ENCODE results near the gene SPECC1. TPM values are rescaled to one million over a fixed set of nuclear protein-coding genes. Genes with fewer than 3 reads are reported as not detected.
A peak's percentile ranks its signal among the peaks of the same experiment; 100 is the strongest.
"Not testable (repeated sequence)": the region's sequence is repeated elsewhere in the genome, so short reads cannot be mapped to it uniquely, and the experiment has no call there.

SPECC1 gene
- total RNA-seq, 1 donor from 2014 or later, result 1.9 TPM

DNA sequence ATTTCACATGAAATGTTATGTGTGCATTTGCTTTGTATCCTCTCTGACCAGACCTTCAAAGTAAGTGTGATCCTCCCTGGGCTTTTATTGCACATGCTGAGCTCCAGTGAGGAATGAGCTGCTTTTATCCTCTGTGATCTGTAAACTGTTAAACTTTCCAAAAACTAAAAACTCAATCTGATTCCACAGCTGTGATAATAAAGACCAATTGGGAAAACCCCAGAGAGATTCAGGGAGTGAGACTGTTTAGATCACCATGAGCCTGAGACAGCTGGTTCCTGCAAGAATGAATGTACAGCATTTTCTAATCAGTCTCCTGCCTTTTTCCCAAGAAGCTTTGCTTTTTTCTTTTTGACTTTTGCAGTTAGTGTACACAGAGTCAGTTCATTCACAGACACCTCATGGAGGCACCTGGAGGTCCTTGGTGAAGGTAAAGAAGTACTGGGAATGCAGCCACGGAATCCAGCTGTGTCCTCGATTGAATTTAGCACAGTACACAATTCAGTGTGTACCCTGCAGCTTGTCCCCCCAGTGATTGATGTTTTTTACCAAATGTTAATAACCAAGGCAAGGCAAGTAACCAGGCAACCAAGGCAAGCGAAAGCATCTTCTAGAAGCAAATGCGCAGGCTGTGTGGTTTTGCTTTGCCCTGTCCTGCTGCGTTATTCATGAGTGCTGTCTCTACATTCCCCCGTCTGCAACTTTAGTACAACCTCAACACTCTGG lies 275.6 kb downstream of the SPECC1 start:
- DNase-seq (ENCODE audit: low spot score), result no peak
- no peak for ATAC-seq

DNA sequence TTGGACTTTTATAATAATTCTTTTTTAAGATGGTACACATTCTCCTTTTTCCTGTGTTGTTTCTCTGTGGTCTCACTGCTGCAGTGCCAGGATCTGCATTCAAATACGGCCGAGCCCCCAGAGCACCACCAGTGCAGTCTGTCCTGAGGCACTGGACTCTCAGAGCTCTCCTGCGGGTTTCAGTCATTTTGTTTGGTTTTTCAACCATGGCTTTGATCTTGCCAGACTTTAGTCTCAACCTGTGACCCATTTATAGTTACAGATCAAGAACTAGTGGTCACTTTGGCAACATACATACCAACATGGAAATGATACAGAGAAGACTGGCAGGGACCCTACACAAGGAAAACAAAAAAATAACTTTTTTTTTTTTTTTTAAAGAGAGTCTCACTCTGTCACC lies 280.8 kb downstream of the SPECC1 start:
- DNase-seq (ENCODE audit: low spot score), result no peak
- ATAC-seq, result no peak

DNA sequence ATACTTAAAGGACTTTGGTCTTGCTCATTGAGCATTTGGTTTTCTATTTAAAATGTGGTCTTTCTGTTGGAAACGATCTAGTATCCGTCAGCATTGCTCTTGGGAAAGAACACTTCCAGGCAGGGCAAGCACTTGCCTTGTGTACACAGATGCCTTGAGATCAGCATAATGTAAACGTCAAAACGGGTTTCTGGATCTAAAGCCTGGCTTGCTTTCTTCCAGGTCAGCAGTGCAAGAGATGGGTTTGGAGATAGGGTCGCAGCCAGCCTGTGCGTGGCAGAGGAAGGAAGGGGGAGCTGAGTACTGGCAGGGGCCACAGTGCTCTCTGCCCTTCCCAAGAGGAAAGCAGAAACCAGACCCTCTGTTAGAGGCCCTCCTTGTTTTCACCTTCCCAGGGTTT lies 282.7 kb downstream of the SPECC1 start:
- ATAC-seq, result no peak
- no peak for DNase-seq (ENCODE audit: low spot score)

DNA sequence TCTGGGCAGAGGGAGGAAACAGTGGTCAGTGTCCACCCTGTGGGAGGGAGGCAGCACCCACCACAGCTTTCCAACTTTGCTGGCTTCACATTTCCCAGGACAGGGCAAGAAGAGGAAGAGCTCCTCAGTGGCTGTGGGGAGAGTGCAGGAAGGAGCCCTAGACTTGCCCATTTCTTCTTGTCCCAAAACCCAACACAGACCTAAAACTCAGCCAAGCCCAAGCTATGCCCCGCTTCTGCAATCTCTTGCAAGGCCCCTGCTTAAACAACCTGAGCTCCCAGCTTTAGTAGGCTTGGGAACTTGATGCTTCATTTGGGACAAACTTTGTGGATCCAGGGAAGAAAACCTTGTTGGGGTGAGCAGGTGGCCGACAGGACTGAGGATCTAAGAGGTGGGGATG lies 284.3 kb downstream of the SPECC1 start:
- DNase-seq (ENCODE audit: low spot score) (no peak), ATAC-seq (no peak)

DNA sequence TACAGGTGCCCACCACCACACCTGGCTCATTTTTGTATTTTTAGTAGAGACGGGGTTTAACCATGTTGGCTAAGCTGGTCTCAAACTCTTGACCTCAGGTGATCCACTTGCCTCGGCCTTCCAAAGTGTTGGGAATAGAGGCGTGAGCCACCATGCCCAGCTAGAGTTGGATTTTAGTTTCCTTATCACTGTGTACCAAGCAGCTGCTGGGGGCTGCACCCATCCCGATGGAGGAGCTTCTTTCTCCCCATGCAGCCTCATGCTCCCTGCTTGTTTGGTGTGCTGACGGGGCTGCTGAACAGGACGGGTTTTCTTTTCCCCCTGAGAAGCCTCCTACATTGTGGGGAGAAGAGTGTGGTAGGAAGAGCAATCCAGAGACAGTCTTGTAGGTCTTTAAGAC lies 285.0 kb downstream of the SPECC1 start:
- ATAC-seq (no peak), DNase-seq (ENCODE audit: low spot score) (no peak)

DNA sequence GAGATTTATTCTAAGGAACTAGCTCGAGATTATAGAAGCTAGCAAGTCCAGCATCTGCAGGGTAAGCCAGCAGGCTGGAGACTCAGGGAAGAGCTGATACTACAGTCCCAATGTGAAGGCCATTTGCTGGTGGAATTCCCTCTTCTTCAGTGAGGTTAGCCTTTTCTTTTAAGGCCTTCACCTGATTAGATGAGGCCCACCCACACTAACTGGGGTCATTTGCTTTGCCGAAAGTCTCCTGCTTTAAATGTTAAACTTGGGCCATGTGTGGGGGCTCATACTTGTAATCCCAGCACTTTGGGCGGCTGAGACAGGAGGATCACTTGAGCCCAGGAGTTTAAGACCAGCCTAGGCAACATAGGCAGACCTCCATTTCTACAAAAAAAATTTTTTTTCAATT lies 289.9 kb downstream of the SPECC1 start:
- no peak for ATAC-seq
- DNase-seq (ENCODE audit: low spot score), result no peak

DNA sequence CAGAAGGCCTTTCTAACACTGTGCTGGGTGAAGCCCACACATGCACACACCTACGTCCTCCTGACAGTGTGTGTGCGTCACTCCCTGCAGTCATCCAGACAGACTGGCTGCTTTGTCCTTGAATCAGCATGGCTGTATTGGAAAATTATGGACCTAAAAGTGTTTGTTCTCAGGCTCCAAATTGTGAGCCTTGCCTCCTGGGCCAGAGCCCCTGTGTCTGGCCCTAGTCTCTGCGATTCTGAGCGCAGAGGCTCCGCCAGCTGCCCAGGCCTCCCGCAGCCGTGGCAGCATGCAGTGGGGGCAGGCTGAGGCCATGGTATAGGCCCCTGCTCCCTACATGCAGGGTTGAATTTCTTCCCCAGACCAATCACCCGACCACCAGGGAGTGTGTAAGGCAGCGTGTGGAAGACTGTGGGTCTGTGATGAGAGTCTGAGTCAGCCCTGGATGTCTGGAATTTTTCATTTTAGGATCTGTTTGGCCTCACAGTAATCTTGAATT lies 291.3 kb downstream of the SPECC1 start:
- no peak for ATAC-seq
- DNase-seq (ENCODE audit: low spot score), result no peak

DNA sequence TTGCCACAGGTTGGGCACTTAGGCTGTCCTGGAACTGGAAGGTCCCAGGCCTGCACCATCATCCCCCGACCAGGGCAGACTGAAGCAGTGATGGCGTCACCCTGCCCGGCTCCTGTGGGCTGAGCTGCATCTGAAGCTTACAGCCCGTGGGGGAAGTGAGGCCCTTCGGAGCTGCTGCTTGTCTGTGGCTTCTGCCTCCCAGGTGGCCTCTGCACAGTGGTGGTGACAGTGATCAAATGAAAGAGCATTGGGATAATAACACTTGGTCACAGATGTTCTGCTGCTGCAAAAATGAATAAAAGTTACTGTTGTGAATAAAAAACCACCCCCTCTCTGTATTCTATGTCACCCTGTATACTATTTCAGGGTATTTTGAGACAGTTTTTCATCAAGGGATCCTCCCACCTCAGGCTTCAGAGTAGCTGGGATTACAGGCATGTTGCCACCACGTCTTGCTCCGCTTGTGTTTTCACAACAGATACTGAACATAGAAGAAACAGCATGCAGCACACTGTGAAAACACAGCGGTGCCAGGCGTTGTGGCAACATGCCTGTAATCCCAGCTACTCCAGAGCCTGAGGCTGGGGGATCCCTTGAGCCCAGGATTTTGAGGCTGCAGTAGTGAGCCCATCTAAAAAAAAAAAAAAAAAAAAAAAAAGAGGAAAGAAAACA lies 293.2 kb downstream of the SPECC1 start:
- DNase-seq (ENCODE audit: low spot score), result no peak

DNA sequence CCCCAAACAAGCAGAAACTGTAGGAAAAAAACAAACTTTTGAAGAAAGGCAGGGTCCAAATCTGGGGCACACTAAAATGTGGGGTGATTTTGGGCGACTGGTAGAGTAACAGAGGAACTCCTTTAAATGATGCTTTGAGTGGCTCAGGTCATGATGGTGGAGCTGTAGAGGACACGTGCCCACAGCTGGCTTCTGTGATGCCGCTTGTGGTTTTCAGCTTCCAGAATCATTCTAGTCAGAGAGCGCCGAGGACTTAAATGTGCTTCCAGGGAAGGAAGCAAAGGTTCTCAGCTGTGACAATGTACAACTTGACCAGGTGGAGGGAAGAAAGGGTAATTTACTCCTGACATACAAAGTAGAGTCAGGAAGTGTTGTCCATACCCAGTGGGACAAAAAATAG lies 295.8 kb downstream of the SPECC1 start:
- DNase-seq (ENCODE audit: low spot score) (no peak), ATAC-seq (no peak)

More for the DNA sequence above, 293.2 kb downstream of the SPECC1 start:
- ATAC-seq, result no peak

DNA sequence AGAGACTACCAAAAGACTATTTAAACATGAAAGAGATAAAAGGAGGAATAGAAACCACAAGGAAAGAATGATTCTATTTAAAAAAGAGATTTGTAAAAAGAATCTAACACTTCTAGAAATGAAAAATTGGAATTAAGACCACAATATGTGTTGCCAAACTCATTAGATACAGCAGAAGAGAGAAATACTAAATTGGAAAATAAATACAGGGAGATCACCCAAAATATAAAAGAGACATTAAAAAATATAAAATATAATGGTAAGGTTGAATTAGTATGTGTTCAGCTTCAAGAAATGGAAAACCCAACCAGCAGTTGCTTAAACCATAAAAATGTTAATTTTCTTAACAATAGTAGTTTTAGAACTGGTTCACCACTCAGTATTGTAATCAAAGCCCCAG lies 297.8 kb downstream of the SPECC1 start:
- no peak for ATAC-seq
- DNase-seq (ENCODE audit: low spot score), result no peak

DNA sequence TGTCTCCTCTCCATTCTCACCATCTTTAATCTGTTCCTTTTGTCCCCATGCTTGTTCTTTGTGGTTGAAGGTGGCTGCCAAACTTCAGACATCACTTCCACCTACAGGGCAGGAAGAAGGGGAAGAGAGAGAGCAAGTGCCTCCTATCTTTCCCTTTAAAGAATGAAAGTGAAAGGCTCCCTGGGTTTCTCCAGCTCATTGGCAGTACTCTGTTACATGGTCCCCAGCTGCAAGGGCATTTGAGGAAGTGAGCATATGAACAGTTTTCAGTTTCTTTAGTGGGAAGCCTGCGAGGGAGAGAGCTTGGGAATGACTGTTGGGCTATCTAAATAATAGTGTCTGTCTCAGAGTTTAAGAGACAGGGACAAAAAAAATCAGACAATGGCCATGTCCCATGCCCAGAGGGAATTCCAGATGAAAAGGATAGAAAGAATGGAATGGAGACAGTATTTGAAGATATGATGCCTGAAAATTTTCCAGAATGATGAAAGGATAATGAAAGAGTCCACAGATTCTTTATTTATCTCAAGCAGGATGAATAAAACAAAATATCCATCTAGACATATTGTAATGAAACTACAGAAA lies 298.3 kb downstream of the SPECC1 start:
- DNase-seq (ENCODE audit: low spot score), result no peak
- no peak for ATAC-seq

DNA sequence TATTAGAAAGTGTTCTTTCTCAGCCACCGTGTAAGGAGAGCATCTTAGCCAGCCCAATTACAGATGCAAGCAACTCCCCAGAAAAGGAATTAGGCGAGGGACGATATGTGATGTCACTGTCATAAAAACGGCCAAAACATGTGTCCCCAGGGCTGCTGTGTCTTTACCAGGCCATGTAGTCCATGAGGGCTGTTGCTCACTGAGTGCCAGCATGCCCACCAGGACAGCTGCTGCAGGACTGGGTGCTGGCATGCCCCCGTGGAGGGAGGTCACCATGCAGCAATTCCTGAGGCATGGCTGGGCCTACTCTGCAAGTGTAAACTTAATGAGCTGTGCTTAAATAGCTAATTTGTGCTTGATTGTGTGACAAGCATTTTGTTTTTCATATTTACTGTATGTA lies 301.3 kb downstream of the SPECC1 start:
- no peak for DNase-seq (ENCODE audit: low spot score)
- ATAC-seq, result no peak

DNA sequence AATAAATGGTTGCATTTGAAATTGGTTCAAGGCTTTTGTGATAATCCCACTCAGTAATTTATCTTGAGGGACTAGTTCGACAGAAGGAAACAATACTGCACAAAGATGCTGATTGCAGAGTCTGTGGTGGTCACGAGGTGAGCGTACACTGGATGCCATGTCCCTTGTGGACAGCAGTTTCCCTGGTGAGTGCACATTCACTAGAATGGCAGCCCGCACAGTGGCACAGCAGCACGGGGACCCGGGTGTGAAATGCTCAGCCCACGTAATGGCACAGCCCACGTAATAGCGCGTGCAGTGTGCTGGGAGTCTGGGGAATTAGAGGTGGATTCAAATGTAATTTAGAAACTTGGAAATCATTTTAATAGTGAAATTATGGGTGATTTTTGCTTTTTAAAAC lies 304.1 kb downstream of the SPECC1 start:
- DNase-seq (ENCODE audit: low spot score) (no peak), ATAC-seq (no peak)

DNA sequence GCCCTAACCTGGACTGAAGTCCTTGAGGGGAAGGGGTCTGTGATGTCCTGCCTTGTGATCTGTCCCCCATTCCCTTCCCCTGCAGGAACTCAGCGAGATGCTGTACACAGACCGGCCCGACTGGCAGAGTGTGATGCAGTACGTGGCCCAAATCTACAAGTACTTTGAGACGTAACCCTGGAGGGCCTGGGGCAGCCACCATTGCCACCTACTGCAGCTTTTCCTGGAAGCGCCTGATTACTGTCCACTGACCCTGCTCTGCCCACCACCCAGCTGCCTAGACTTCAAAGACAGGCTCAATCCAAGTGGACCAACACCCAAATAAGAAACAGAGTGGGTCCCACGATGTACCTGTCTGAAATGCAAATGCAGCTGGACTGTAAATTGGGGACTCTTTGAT lies 304.7 kb downstream of the SPECC1 start:
- no peak for ATAC-seq
- no peak for DNase-seq (ENCODE audit: low spot score)

DNA sequence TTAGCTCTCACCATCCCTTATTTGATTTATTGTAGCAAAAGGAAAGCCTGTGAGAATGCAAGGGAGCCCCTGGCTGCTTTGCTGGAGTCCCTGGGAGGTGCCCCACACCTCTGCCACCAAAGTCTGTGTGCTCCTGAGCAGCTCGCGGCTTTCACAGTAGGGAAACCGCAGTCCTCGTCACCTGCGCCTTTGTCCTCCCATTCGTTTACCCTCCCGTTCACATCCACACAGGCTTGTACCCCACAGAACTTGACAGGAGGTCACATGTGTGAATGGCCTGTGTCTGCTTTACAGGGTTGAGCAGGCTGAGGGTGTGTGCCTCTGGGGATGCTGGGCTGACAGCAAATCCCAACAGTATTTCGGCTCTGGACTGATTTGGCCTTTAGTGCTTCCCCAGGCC lies 305.7 kb downstream of the SPECC1 start:
- no peak for ATAC-seq
- DNase-seq (ENCODE audit: low spot score), result no peak

DNA sequence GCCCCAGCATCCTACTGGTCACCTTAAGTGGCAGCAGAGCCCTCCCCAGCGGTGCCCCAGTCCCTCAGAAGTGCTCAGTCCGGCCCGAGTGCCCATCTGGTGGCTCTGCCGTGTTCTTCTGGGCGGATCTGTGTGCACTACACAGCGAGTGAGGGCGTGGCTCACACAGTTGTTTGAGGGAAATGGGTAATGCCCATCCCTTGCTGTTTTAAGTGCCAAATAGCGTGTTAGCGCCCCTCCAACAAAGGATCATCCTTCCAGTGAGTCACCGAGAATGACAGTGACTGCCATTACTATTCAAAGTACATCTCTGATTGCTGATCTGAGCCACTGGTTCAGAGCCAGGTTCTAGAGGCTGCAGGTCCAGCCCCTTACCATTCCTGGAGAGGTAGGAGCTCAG lies 306.2 kb downstream of the SPECC1 start:
- DNase-seq (ENCODE audit: low spot score) (no peak), ATAC-seq (no peak)

DNA sequence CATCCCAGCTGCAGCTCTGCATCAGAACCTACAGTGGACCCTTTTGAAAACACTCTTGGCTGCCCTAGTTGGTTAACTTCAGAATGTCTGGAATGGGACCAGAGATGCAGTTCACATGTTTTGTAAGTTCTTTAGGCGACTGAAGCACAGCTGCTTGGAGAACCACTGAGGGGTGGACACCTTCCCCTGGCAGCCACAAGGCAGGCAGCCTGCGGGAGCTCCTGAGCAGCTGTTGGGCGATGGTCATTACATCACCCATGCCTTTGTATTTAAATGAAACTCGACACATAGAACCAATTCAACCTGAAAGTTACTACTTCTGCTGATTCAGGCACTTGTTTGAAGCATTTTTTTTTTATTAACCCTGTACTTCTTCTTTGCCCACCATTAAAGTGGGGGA lies 306.7 kb downstream of the SPECC1 start:
- ATAC-seq (no peak), DNase-seq (ENCODE audit: low spot score) (no peak)

DNA sequence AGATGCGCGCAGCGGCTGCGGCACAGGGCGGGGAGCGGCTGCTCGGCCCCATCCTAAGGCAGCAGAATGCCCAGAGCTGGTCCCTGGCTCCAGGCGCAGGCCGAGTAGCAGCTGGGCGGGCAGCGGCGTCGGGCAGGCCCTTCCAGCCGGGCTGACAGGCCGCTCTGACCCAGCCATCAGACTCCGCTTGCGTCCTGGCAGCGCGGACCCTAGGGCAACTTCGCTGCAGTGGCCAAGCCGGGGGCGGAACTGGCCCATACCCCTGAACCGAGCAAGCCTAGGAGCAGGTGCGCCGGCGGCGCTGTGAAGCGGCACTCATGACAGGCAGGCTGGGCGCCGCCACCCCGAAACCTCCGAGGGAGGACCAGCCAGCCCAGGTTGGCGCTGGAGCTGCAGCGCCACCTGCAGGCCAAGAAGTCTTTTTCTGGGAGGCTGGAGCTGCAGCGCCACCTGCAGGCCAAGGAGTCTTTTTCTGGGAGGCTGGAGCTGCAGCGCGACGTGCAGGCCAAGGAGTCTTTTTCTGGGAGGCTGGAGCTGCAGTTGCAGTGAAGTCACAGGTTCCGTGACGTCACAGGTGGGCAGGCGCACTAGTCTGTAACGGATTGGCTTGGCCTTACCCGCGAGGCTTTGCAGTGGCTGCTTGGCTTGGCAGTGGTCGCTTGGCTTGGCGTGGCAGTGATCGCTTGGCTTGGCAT lies 311.5 kb downstream of the SPECC1 start:
- ATAC-seq (peak; percentile 68), DNase-seq (ENCODE audit: low spot score) (peak; percentile 51)

DNA sequence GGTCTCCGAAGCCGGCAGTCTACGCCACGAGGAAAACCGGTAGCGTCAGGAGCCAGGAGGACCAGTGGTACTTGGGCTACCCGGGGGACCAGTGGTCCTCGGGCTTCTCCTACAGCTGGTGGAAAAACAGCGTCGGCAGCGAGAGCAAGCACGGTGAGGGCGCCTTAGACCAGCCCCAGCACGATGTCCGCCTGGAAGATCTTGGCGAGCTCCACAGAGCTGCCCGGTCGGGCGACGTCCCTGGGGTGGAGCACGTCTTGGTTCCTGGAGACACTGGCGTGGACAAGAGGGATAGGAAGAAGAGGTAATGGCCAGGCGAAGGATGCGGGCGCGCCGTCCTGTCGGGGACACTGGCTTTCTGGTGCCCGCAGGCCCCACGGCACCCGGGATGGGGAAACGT lies 312.2 kb downstream of the SPECC1 start:
- not testable (repeated sequence) for ATAC-seq; DNase-seq (ENCODE audit: low spot score)

DNA sequence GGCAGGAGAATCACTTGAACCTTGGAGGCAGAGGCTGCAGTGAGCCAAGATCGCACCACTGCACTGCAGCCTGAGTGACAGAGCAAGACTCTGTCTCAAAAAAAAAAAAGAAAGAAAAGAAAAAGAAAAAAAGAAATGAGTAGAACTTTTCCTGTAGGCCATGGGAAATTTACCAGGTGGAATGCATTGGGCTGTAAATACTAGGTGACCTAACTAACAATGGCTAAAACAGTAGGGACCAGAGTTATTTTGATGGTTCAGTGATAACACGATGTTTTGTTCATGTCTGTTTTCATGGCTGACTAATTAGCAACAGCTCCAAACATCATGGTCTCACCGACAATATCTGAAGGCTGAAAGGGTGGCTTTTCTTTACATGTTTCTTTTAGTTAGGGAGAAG lies 318.6 kb downstream of the SPECC1 start:
- not testable (repeated sequence) for DNase-seq (ENCODE audit: low spot score); ATAC-seq

DNA sequence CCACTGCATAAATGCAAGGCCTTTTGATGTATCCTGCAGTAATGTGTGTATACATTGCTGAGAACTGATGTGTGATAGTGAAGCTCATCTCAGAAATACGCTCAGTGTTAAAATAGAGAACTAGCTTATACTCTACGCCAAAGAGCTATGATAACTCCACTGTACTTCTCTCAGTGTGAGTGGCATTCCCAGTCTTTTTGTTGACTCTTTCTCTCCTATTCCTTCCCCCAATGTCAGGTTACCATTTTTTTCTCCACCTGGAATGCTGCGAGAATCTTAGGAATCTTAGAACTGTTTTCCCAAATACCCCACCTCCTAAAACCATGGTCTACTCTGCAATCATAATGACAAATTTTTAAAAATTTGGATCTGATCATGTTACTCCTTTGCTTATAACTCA lies 342.2 kb downstream of the SPECC1 start:
- DNase-seq (ENCODE audit: low spot score), result not testable (repeated sequence)

More for the DNA sequence above, 342.2 kb downstream of the SPECC1 start:
- not testable (repeated sequence) for ATAC-seq
